Transverse colon (tissue), 3 donors: Measurements from ENCODE around the gene PPP2R2C.

Experiments
- CTCF ChIP-seq, 5 experiments: fragments of 200-600 bp in 3 of 5; fragments of 450-650 bp in 2 of 5; sonication (generic) in 3 of 5; IDR thresholded peaks; 1 replicate in 2 of 5; 2 replicates in 3 of 5; pipeline ENCODE4 v1.5.1; 2016 to 2017; ENCODE audit warnings: antibody characterized with exemption in 5 of 5, inconsistent platforms in 3 of 5, mild to moderate bottlenecking in 2 of 5, moderate library complexity in 1 of 5
- EP300 ChIP-seq: sonication (generic); formaldehyde crosslinking; IDR thresholded peaks from one replicate; pipeline ENCODE4 v1.6.1; 2017; ENCODE audit warnings: antibody characterized with exemption, low read depth
- POLR2A ChIP-seq: fragments of 450-650 bp; IDR thresholded peaks from one replicate; pipeline ENCODE4 v1.6.1; 2016; ENCODE audit warnings: antibody characterized with exemption, mild to moderate bottlenecking, moderate library complexity

GRCh38 chr4:6308899-6309643 is 163.3 kb downstream of the PPP2R2C start:
- TF ChIP-seq CTCF (IDR thresholded peaks at IDR 0.05) (no peak), EP300 (no peak), POLR2A (no peak)
